ENCODE data around the gene TNNI2. TPM values are rescaled to one million over a fixed set of nuclear protein-coding genes. Genes with fewer than 3 reads are reported as not detected.

TNNI2 gene
- total RNA-seq, 4 donors from 2014 or later: 1.8 to 12.6 TPM; not detected in 2

DNA sequence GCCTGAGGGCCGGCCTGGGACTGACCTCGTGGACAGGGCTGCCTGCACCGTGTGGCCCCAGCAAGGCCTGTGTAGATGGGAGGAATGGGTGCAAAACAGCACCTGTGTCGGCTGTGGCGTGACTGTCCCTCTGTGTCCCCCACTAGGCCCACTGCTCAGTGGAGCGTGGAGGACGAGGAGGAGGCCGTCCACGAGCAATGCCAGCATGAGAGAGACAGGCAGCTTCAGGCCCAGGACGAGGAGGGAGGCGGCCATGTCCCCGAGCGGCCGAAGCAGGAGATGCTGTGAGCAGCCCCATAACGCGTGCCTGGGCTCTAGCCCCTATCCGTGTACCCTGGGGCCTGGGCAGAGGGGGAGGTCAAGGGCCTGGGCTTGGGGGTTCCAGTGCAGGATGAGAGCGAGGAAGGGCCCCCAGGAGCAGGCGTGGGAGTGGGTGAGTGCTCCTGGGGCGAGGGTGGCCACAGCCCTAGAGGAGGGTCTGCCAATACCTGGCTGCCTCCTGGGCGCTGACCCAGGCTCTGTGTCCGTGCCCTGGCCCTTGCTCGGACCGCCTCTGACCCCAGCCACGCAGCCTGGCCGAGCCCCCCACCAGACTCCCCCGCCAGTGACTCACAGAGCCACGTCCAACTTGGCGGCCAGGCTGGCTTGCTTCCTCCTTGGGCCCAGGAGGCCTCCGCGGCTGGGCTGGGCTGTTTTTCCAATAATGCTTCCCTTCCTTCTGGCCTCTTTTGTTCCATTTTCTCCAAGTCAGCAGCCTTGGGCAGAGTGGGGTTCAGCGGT lies 41.4 kb downstream of the TNNI2 start:
- TF ChIP-seq, protein P1, sequence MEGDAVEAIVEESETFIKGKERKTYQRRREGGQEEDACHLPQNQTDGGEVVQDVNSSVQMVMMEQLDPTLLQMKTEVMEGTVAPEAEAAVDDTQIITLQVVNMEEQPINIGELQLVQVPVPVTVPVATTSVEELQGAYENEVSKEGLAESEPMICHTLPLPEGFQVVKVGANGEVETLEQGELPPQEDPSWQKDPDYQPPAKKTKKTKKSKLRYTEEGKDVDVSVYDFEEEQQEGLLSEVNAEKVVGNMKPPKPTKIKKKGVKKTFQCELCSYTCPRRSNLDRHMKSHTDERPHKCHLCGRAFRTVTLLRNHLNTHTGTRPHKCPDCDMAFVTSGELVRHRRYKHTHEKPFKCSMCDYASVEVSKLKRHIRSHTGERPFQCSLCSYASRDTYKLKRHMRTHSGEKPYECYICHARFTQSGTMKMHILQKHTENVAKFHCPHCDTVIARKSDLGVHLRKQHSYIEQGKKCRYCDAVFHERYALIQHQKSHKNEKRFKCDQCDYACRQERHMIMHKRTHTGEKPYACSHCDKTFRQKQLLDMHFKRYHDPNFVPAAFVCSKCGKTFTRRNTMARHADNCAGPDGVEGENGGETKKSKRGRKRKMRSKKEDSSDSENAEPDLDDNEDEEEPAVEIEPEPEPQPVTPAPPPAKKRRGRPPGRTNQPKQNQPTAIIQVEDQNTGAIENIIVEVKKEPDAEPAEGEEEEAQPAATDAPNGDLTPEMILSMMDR (IDR thresholded peaks at IDR 0.05; ENCODE audit: low read depth): no peak

DNA sequence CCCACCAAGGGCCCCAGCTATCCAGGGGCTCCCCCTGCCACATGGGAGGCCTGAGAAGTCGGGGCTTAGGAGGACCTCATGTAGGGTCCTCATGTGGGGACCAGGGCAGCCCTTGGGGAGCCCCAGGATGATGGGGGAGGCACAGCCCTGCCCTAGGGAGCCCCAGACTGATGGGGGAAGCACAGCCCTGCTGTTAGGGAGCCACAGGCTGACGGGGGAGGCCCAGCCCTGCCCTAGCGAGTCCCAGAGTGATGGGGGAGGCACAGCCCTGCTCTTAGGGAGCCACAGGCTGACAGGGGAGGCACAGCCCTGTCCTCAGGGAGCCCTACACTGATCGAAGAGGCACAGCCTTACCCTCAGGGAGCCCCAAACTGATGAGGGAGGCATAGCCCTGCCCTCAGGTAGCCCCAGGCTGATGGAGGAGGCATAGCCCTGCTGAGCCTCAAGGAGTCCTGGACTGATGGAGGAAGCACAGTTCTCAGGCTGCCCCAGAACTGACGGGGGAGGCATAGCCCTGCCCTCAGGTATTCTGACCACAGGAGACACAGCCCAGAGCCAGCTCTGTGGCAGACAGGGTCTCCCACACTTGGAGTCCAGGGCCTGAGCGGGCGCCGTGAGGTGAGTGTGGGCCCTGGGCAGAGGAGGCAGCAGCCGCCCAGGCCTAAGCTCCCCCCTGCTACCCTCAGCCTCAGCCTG lies 42.1 kb downstream of the TNNI2 start:
- TF ChIP-seq, protein P1 (IDR thresholded peaks at IDR 0.05; ENCODE audit: low read depth): no peak

DNA sequence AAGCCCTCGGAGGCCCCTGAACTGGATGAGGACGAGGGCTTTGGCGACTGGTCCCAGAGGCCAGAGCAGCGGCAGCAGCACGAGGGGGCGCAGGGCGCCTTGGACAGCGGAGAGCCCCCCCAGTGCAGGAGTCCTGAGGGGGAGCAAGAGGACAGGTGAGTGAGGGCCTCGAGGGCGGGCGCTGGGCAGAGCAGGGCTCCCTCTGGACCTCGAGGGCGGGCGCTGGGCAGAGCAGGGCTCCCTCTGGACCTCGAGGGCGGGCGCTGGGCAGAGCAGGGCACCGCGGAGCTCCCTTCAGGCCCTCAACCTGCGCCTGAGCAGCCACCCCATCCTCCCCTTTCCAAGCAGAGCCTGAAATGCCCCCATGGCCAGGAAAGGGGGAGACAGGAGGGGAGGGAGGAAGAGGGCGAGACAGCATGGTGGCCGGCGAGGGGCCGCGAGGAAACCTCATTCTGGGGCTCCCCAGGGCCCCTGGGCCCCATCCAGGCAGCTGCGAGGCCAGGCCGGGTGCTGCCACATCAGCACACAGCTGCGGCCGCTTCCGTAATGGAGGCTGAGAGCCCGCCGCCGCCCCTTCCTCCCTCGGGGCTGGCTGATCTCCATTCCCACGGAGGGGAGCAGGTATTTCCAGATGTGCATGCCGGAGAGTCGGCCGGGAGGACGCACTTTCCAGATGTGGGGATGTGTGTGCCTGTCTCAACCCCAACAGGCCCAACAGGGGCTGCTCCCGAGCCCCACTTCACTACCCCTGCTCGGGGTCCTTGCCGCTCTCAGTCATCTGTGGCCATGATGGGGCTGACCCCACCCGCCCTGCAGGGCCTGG lies 42.9 kb downstream of the TNNI2 start:
- TF ChIP-seq, protein P1 (IDR thresholded peaks at IDR 0.05; ENCODE audit: low read depth): no peak

DNA sequence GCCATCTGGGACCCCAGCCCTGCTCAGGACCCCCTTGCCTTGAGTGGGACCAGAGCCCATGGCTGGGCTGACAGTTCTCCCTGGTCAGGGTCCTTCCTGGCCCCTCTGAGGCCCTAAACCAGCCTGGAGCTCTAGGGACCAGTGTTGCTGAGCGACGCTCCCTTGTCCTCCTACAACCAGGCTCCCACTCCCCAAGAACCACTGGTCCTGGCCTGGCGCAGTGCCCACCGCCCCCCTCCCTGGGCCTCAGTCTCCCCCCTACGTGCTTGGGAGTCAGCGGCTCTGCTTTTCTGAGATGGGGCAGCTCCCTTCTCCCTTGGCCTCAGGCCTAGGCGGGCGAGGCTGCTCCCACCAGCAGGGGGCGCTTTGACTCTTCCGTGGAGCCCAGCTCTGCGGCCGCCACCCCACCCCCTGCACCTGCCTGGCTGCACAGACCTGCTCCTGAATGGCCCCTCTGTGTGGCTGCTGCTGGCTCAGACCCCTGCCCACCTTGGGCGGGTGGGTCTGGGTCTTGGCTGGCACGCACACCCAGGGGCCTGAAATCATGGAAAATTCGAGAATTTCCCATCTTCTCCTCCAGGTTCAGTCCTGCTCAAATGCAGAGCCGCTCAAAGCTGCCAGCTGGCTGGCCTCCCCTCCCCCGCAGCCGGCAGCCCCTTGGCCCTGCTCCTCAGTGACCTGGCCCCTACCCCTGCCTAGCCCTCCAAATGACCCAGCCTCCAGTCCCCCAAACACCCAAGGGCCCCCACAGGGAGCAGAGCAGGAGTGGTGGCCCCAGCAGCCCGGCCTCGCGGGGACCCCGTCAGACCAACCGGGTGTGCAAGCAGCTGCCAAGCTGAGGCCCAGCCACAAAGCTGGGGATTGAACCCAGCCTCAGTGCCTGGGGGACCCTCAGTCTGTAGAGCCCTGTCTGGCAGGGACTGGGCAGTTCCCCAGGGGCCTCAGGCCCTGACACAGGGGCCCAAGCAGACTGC lies 43.8 kb downstream of the TNNI2 start:
- TF ChIP-seq, protein P1 (IDR thresholded peaks at IDR 0.05; ENCODE audit: low read depth): no peak

DNA sequence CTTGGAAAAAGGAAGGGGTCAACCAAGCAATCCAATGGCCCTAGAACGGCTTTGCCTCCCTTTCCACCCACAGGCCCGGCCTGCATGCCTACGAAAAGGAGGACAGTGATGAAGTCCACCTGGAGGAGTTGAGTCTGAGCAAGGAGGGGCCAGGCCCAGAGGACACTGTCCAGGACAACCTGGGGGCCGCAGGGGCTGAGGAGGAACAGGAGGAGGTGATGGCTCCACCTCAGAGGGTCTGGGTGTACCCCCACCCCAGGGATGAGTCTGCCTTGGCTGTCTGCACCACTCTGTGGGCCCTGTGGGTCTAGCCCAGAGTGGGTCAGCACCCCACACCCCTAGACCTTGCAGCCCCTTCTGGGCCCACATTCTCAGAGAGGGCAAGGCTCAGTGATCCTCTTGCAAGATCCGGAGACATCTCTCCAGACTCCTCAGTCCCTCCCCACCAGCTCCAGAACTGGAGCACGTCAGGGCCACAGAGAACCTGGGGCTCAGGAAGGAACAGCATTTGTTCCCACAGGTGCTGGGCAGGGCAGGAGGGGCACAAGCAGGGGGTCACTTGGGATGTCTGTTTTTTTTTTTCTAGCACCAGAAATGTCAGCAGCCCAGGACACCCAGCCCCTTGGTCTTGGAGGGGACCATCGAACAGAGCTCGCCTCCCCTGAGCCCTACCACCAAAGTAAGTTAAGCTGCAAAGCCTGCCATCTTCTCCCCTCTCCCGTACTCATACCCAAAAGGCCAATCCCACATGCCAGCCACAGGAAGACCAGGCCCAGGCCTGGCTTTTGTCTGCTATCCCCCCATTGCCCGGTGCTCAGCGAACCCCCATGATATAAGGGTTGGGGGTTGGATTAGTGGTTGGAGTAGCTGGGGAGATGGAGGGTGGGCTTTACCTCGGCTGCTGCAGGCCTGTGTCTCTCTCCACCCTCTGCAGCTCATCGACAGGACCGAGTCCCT lies 44.8 kb downstream of the TNNI2 start:
- TF ChIP-seq, protein P1 (IDR thresholded peaks at IDR 0.05; ENCODE audit: low read depth): no peak

DNA sequence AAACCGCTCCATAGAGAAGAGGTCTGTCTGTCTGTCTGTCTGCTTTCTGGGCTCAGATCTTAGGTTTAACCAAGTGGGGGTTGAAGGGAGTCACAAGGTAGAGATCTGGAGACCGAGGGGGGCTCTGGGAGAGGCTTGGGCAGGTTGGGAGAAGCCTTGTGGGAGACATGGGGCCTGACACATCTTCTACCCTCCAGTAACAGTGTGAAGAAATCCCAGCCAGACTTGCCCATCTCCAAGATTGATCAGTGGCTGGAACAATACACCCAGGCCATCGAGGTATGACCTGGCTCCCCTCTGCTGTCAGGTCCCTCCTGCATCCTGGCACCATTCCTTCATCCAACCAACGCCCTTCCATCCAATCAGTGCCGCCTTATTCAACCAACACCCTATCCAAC lies 45.5 kb downstream of the TNNI2 start:
- TF ChIP-seq, protein P1 (IDR thresholded peaks at IDR 0.05; ENCODE audit: low read depth): no peak

All from subcutaneous adipose tissue (tissue), 4 donors.